Breast epithelium (tissue), 3 donors: Measurements from ENCODE around the gene LSM3.

Source experiments
- POLR2A ChIP-seq: fragments of 450-650 bp; IDR thresholded peaks from one replicate; pipeline ENCODE4 v1.6.1; 2016; ENCODE audit warnings: antibody characterized with exemption, mild to moderate bottlenecking, moderate library complexity
- POLR2AphosphoS5 ChIP-seq, 3 donors: sonication (generic); formaldehyde crosslinking; IDR thresholded peaks; one replicate each; pipeline ENCODE4 v1.6.1; 2017; ENCODE audit warnings: antibody characterized with exemption in 3 of 3

- no peak for TF ChIP-seq POLR2AphosphoS5 (IDR thresholded peaks at IDR 0.05)
- TF ChIP-seq POLR2A: no peak
These were observed 44.7 kb upstream of the LSM3 start for GRCh38 chr3:14133876-14134275.
